ENCODE data around the gene MAN1A1. TPM values are rescaled to one million over a fixed set of nuclear protein-coding genes. Genes with fewer than 3 reads are reported as not detected.

Gene MAN1A1
- total and polyA plus RNA-seq, 11 donors = 5.6 to 30.6 (median 12.6) TPM

DNA sequence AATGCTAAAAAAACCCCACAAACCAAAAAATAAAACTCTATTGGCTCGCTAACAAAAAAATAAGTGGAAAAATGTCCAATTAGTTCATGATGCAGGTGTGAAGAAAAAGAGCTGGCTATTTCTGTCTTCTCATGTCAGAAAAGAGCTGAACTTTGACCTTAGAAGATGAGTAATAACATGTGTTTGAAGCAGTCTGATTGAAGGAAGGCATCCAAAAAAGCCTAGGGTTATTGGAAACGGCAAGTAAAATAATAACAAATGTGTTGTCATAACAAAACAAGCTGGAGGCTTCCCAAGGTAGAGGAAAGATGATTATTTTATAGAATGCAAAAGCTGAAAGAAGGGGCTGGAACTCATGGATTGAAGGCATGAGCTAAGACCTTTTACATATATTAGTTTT is 176.7 kb downstream of the MAN1A1 start:
- intact Hi-C loops (cut with DNase I) = no loop called here

DNA sequence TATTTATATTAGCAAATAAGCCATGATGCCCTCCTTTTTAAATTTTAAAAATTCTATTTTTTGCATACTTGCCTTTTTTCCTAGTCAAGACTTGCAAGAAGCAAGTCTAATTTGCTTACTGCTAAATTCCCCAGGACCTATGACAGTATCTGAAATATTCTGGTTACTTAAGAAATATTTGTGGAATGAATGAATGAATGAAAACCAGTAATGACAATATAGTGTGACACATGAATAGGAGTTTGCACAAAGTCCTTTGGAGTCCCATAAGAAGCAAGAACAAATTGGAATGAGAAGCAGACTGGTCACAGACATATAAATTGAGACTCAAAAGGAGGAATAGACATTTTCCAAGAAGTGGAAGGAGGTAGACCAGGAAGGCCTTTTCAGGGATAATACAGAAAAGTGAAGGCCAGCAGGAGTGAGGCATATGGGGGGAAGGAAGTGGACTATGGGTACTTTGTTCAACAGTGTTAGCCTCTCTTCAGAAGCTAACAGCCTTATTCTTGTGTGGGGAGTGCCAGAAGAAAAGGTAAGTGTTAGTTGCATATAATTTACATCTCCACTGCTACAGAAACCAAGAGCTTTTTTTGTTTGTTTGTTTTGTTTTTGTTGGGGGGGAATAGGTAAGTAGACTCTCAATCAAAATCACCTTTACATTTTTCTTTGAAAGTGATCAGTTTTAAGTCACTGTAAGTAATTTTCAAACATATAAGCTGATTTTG is 177.5 kb downstream of the MAN1A1 start:
- Histone ChIP-seq H3K27me3 (no peaks in the 10 kb centered on the region), H3K9me3 (no peaks in the 10 kb centered on the region), H3K27ac (no peak overlapping the region), H3K36me3 (peaks cover 0 to 1% (median 0%) of the 10 kb centered on the region in 9 donors), H3K4me1 (peaks cover 0 to 27% (median 7%) of the 10 kb centered on the region in 12 donors), H3K4me3 (no peak overlapping the region)
- DNase-seq (no peak), ATAC-seq (no peak)
- intact Hi-C loops (cut with DNase I) = no loop called here
- no peak for TF ChIP-seq POLR2A (IDR thresholded peaks at IDR 0.05)
- TF ChIP-seq, protein P1, sequence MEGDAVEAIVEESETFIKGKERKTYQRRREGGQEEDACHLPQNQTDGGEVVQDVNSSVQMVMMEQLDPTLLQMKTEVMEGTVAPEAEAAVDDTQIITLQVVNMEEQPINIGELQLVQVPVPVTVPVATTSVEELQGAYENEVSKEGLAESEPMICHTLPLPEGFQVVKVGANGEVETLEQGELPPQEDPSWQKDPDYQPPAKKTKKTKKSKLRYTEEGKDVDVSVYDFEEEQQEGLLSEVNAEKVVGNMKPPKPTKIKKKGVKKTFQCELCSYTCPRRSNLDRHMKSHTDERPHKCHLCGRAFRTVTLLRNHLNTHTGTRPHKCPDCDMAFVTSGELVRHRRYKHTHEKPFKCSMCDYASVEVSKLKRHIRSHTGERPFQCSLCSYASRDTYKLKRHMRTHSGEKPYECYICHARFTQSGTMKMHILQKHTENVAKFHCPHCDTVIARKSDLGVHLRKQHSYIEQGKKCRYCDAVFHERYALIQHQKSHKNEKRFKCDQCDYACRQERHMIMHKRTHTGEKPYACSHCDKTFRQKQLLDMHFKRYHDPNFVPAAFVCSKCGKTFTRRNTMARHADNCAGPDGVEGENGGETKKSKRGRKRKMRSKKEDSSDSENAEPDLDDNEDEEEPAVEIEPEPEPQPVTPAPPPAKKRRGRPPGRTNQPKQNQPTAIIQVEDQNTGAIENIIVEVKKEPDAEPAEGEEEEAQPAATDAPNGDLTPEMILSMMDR (IDR thresholded peaks at IDR 0.05) = no peak

More for the DNA sequence above, 176.7 kb downstream of the MAN1A1 start:
- ATAC-seq = no peak
- TF ChIP-seq POLR2A (IDR thresholded peaks at IDR 0.05) = no peak
- TF ChIP-seq, protein P1 (IDR thresholded peaks at IDR 0.05) = no peak
- H3K27ac ChIP-seq = no peak overlapping the region
- no peaks in the 10 kb centered on the region for H3K27me3 ChIP-seq
- WGBS, 4 donors = 58 to 74% (median 66%) methylated on average over 2 of the region's 2 CpGs
- peaks cover 0 to 7% (median 0%) of the 10 kb centered on the region in 9 donors for H3K36me3 ChIP-seq
- no peak for DNase-seq
- peaks cover 0 to 27% (median 7%) of the 10 kb centered on the region in 12 donors for H3K4me1 ChIP-seq
- no peak overlapping the region for H3K4me3 ChIP-seq
- no peaks in the 10 kb centered on the region for H3K9me3 ChIP-seq

GRCh38 chr6:119171088-119171841 is 178.3 kb downstream of the MAN1A1 start:
- Histone ChIP-seq H3K4me3 (no peak overlapping the region), H3K9me3 (no peaks in the 10 kb centered on the region), H3K27me3 (no peaks in the 10 kb centered on the region), H3K36me3 (no peaks in the 10 kb centered on the region), H3K4me1 (peaks cover 0 to 27% (median 7%) of the 10 kb centered on the region in 12 donors), H3K27ac (no peak overlapping the region)
- intact Hi-C loops (cut with DNase I) = no loop called here
- WGBS, 4 donors = 71 to 87% (median 79%) methylated on average over 3 of the region's 3 CpGs
- no peak for TF ChIP-seq POLR2A (IDR thresholded peaks at IDR 0.05)
- TF ChIP-seq, protein P1 (IDR thresholded peaks at IDR 0.05) = no peak
- ATAC-seq = no peak
- no peak for DNase-seq

- TF ChIP-seq, protein P1 (IDR thresholded peaks at IDR 0.05) = no peak
- no peak for TF ChIP-seq POLR2A (IDR thresholded peaks at IDR 0.05)
- DNase-seq = no peak
- peaks cover 0 to 23% (median 7%) of the 10 kb centered on the region in 12 donors for H3K4me1 ChIP-seq
- no peak overlapping the region for H3K27ac ChIP-seq
- no peaks in the 10 kb centered on the region for H3K27me3 ChIP-seq
- no peaks in the 10 kb centered on the region for H3K36me3 ChIP-seq
- no peaks in the 10 kb centered on the region for H3K9me3 ChIP-seq
- no peak for ATAC-seq
- 33 to 39% (median 37%) methylated on average over 8 of the region's 8 CpGs for WGBS, 4 donors
- no peak overlapping the region for H3K4me3 ChIP-seq
- intact Hi-C loops (cut with DNase I) = no loop called here
These were observed 179.0 kb downstream of the MAN1A1 start for GRCh38 chr6:119170447-119171087.
